ENCODE results near the gene LEPROT.

The LEPROT gene

GRCh38 chr1:65424573-65424889 lies 4.1 kb downstream of the LEPROT start:
- Histone ChIP-seq H3K36me3 (ENCODE audit: control insufficient read depth in 2 of 2, insufficient read depth in 2 of 2, low read length in 2 of 2) (peaks cover 20 to 24% of the 10 kb centered on the region in 2 donors), H3K27me3 (ENCODE audit: control insufficient read depth in 1 of 2, insufficient read depth in 2 of 2, low read length in 2 of 2) (no peaks in the 10 kb centered on the region), H3K9ac (ENCODE audit: low read length in 2 of 2) (no peak overlapping the region), H3K27ac (ENCODE audit: low read length) (no peak overlapping the region), H3K4me3 (ENCODE audit: low read length in 2 of 2) (no peak overlapping the region), H3K9me3 (ENCODE audit: control insufficient read depth in 2 of 2, low read length in 2 of 2) (no peaks in the 10 kb centered on the region), H3K4me1 (ENCODE audit: control insufficient read depth, insufficient read depth, low read length) (peaks cover 13% of the 10 kb centered on the region)

DNA sequence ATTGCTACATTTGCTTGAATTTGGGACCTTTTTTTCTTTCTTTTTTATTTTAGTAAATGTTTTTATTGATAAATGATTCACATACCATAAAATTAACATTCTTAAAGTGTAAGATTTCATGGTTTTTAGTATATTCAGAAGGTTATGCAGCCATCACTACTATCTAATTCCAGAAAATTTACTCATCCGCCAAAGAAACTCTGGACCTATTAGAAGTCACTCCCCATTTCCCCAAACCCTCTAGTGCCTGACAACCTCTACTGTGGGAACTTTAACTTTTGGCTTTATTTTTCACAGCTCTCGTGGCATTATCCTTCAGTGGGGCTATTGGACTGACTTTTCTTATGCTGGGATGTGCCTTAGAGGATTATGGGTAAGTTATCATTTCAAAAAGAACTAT lies 4.5 kb downstream of the LEPROT start:
- H3K27ac ChIP-seq (ENCODE audit: low read length), result no peak overlapping the region
- peaks cover 13% of the 10 kb centered on the region for H3K4me1 ChIP-seq (ENCODE audit: control insufficient read depth, insufficient read depth, low read length)
- H3K4me3 ChIP-seq (ENCODE audit: low read length in 2 of 2), result no peak overlapping the region

DNA sequence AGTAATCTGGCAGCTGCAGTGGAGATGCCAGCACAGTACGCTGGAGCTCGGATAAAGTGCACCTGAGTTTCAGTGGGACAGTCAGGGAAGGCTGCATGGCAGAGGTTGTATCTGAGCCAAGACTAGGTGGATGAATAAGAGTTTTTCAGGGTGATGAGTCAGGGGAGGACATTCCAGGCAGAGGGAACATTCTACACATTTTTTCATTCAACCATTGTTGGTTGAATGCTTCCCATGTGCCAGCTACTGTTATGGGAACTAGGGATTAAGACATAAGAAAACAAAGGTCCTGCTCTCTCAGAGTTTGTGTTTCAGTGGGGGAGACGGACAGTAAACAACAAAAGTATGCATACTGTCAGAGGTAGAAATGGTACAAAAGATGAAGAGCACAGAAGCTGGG lies 5.2 kb downstream of the LEPROT start:
- H3K36me3 ChIP-seq (ENCODE audit: control insufficient read depth in 2 of 2, insufficient read depth in 2 of 2, low read length in 2 of 2), result peaks cover 21 to 29% of the 10 kb centered on the region in 2 donors
- H3K4me3 ChIP-seq (ENCODE audit: low read length in 2 of 2), result no peak overlapping the region
- no peaks in the 10 kb centered on the region for H3K27me3 ChIP-seq (ENCODE audit: control insufficient read depth in 1 of 2, insufficient read depth in 2 of 2, low read length in 2 of 2)
- no peak overlapping the region for H3K9ac ChIP-seq (ENCODE audit: low read length in 2 of 2)
- no peaks in the 10 kb centered on the region for H3K9me3 ChIP-seq (ENCODE audit: control insufficient read depth in 2 of 2, low read length in 2 of 2)
- peaks cover 13% of the 10 kb centered on the region for H3K4me1 ChIP-seq (ENCODE audit: control insufficient read depth, insufficient read depth, low read length)
- H3K27ac ChIP-seq (ENCODE audit: low read length), result no peak overlapping the region

More for the DNA sequence above, 4.5 kb downstream of the LEPROT start:
- Histone ChIP-seq H3K36me3 (ENCODE audit: control insufficient read depth in 2 of 2, insufficient read depth in 2 of 2, low read length in 2 of 2) (peaks cover 20 to 27% of the 10 kb centered on the region in 2 donors), H3K27me3 (ENCODE audit: control insufficient read depth in 1 of 2, insufficient read depth in 2 of 2, low read length in 2 of 2) (no peaks in the 10 kb centered on the region), H3K9me3 (ENCODE audit: control insufficient read depth in 2 of 2, low read length in 2 of 2) (no peaks in the 10 kb centered on the region), H3K9ac (ENCODE audit: low read length in 2 of 2) (no peak overlapping the region)

DNA sequence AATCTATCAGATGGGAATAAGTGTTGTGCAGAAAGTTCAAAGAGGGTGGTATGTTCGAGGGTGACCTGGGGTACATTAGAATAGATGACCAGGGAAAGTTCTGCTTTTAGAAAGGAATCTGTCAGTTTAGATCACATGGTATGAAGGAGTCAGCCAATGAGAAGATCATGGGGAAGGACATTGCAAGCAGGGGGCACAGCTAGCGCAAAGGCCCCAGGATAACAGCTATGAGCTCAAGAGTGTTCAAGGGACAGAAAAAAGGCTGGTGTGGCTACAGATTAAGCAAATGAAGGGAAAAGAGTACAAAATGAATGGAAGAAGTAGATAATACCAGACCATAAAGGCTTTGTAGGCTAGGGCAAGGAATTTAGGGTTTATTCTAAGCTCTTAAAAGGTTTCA lies 8.6 kb downstream of the LEPROT start:
- Histone ChIP-seq H3K4me3 (ENCODE audit: low read length in 2 of 2) (no peak overlapping the region), H3K9me3 (ENCODE audit: control insufficient read depth in 2 of 2, low read length in 2 of 2) (no peaks in the 10 kb centered on the region), H3K4me1 (ENCODE audit: control insufficient read depth, insufficient read depth, low read length) (no peaks in the 10 kb centered on the region), H3K27ac (ENCODE audit: low read length) (no peak overlapping the region), H3K9ac (ENCODE audit: low read length in 2 of 2) (no peak overlapping the region), H3K27me3 (ENCODE audit: control insufficient read depth in 1 of 2, insufficient read depth in 2 of 2, low read length in 2 of 2) (no peaks in the 10 kb centered on the region), H3K36me3 (ENCODE audit: control insufficient read depth in 2 of 2, insufficient read depth in 2 of 2, low read length in 2 of 2) (peaks cover 27 to 33% of the 10 kb centered on the region in 2 donors)

GRCh38 chr1:65429806-65430205 lies 9.3 kb downstream of the LEPROT start:
- Histone ChIP-seq H3K27ac (ENCODE audit: low read length) (no peak overlapping the region), H3K9me3 (ENCODE audit: control insufficient read depth in 2 of 2, low read length in 2 of 2) (no peaks in the 10 kb centered on the region), H3K4me1 (ENCODE audit: control insufficient read depth, insufficient read depth, low read length) (no peaks in the 10 kb centered on the region), H3K4me3 (ENCODE audit: low read length in 2 of 2) (no peak overlapping the region), H3K9ac (ENCODE audit: low read length in 2 of 2) (no peak overlapping the region), H3K27me3 (ENCODE audit: control insufficient read depth in 1 of 2, insufficient read depth in 2 of 2, low read length in 2 of 2) (no peaks in the 10 kb centered on the region), H3K36me3 (ENCODE audit: control insufficient read depth in 2 of 2, insufficient read depth in 2 of 2, low read length in 2 of 2) (peaks cover 28 to 33% of the 10 kb centered on the region in 2 donors)

DNA sequence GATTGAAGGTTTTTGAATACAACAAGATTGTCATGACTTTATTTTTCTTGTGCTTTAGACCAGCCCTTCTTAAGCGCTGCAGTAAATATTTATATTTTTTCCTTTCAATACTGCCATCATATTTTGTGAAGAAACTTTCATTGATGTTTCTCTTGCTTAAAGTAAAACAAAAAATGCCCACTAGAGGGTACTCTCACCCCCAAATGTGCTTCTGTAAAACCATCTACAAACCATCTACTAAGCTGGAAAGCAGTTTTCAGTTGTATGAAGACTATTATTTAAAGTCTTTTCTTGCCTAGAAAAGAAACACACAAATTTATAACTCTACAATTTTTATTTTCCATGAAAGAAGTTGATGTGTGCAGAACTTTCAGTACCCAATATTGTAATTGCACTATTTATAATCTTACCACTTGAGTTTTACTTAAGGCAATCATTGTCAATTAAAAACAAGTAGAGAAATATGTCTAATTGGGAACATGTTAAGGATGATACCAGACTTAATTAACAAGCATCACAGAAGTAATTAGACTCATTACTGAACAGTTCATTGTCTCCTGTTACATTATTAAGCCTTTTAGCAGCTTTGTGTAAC lies 10.7 kb downstream of the LEPROT start:
- Histone ChIP-seq H3K27me3 (ENCODE audit: control insufficient read depth in 1 of 2, insufficient read depth in 2 of 2, low read length in 2 of 2) (no peaks in the 10 kb centered on the region), H3K4me3 (ENCODE audit: low read length in 2 of 2) (no peak overlapping the region), H3K36me3 (ENCODE audit: control insufficient read depth in 2 of 2, insufficient read depth in 2 of 2, low read length in 2 of 2) (peaks cover 21 to 24% of the 10 kb centered on the region in 2 donors), H3K9ac (ENCODE audit: low read length in 2 of 2) (no peak overlapping the region), H3K9me3 (ENCODE audit: control insufficient read depth in 2 of 2, low read length in 2 of 2) (no peaks in the 10 kb centered on the region), H3K4me1 (ENCODE audit: control insufficient read depth, insufficient read depth, low read length) (no peaks in the 10 kb centered on the region), H3K27ac (ENCODE audit: low read length) (no peak overlapping the region)

GRCh38 chr1:65432918-65433317 lies 12.4 kb downstream of the LEPROT start:
- H3K9ac ChIP-seq (ENCODE audit: low read length in 2 of 2), result no peak overlapping the region
- H3K4me3 ChIP-seq (ENCODE audit: low read length in 2 of 2), result no peak overlapping the region
- H3K27ac ChIP-seq (ENCODE audit: low read length), result no peak overlapping the region
- no peaks in the 10 kb centered on the region for H3K9me3 ChIP-seq (ENCODE audit: control insufficient read depth in 2 of 2, low read length in 2 of 2)
- no peaks in the 10 kb centered on the region for H3K4me1 ChIP-seq (ENCODE audit: control insufficient read depth, insufficient read depth, low read length)
- peaks cover 14 to 17% of the 10 kb centered on the region in 2 donors for H3K36me3 ChIP-seq (ENCODE audit: control insufficient read depth in 2 of 2, insufficient read depth in 2 of 2, low read length in 2 of 2)
- H3K27me3 ChIP-seq (ENCODE audit: control insufficient read depth in 1 of 2, insufficient read depth in 2 of 2, low read length in 2 of 2), result no peaks in the 10 kb centered on the region

GRCh38 chr1:65434255-65434654 lies 13.8 kb downstream of the LEPROT start:
- H3K9me3 ChIP-seq (ENCODE audit: control insufficient read depth in 2 of 2, low read length in 2 of 2), result no peaks in the 10 kb centered on the region
- H3K27me3 ChIP-seq (ENCODE audit: control insufficient read depth in 1 of 2, insufficient read depth in 2 of 2, low read length in 2 of 2), result no peaks in the 10 kb centered on the region
- peaks cover 11 to 12% of the 10 kb centered on the region in 2 donors for H3K36me3 ChIP-seq (ENCODE audit: control insufficient read depth in 2 of 2, insufficient read depth in 2 of 2, low read length in 2 of 2)
- no peak overlapping the region for H3K9ac ChIP-seq (ENCODE audit: low read length in 2 of 2)
- no peak overlapping the region for H3K4me3 ChIP-seq (ENCODE audit: low read length in 2 of 2)
- H3K27ac ChIP-seq (ENCODE audit: low read length), result no peak overlapping the region
- H3K4me1 ChIP-seq (ENCODE audit: control insufficient read depth, insufficient read depth, low read length), result no peaks in the 10 kb centered on the region

DNA sequence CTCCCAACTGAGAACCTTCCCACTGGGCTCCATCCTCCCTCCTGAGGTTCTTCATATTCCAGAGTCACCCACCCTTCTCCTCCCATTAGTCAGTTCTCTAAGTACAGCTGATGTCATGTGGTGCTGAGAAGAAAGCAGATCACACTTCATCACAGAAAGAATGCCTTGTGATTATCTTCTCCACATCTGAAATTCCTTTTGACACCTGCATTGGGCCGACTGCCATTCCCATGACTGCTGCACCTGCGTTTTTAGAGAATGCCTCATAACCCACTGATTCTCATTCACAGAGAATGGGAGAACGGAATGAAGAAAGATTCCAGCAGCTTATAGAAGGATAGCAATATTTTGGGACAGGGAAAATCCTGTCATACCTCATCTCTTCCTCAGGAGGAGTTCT lies 14.3 kb downstream of the LEPROT start:
- Histone ChIP-seq H3K36me3 (ENCODE audit: control insufficient read depth in 2 of 2, insufficient read depth in 2 of 2, low read length in 2 of 2) (peaks cover 9 to 12% of the 10 kb centered on the region in 2 donors), H3K9ac (ENCODE audit: low read length in 2 of 2) (no peak overlapping the region), H3K4me3 (ENCODE audit: low read length in 2 of 2) (no peak overlapping the region), H3K27me3 (ENCODE audit: control insufficient read depth in 1 of 2, insufficient read depth in 2 of 2, low read length in 2 of 2) (no peaks in the 10 kb centered on the region), H3K4me1 (ENCODE audit: control insufficient read depth, insufficient read depth, low read length) (no peaks in the 10 kb centered on the region), H3K27ac (ENCODE audit: low read length) (no peak overlapping the region), H3K9me3 (ENCODE audit: control insufficient read depth in 2 of 2, low read length in 2 of 2) (no peaks in the 10 kb centered on the region)

- H3K36me3 ChIP-seq (ENCODE audit: control insufficient read depth in 2 of 2, insufficient read depth in 2 of 2, low read length in 2 of 2), result peaks cover 5 to 10% of the 10 kb centered on the region in 2 donors
- no peak overlapping the region for H3K27ac ChIP-seq (ENCODE audit: low read length)
- H3K4me1 ChIP-seq (ENCODE audit: control insufficient read depth, insufficient read depth, low read length), result no peaks in the 10 kb centered on the region
- no peaks in the 10 kb centered on the region for H3K9me3 ChIP-seq (ENCODE audit: control insufficient read depth in 2 of 2, low read length in 2 of 2)
- no peak overlapping the region for H3K9ac ChIP-seq (ENCODE audit: low read length in 2 of 2)
- H3K27me3 ChIP-seq (ENCODE audit: control insufficient read depth in 1 of 2, insufficient read depth in 2 of 2, low read length in 2 of 2), result no peaks in the 10 kb centered on the region
- H3K4me3 ChIP-seq (ENCODE audit: low read length in 2 of 2), result no peak overlapping the region
Observed at GRCh38 chr1:65435987-65436386, 15.5 kb downstream of the LEPROT start.

- Histone ChIP-seq H3K27me3 (ENCODE audit: control insufficient read depth in 1 of 2, insufficient read depth in 2 of 2, low read length in 2 of 2) (no peaks in the 10 kb centered on the region), H3K4me1 (ENCODE audit: control insufficient read depth, insufficient read depth, low read length) (no peaks in the 10 kb centered on the region), H3K36me3 (ENCODE audit: control insufficient read depth in 2 of 2, insufficient read depth in 2 of 2, low read length in 2 of 2) (peaks cover 5 to 6% of the 10 kb centered on the region in 2 donors), H3K9me3 (ENCODE audit: control insufficient read depth in 2 of 2, low read length in 2 of 2) (no peaks in the 10 kb centered on the region), H3K4me3 (ENCODE audit: low read length in 2 of 2) (no peak overlapping the region), H3K9ac (ENCODE audit: low read length in 2 of 2) (no peak overlapping the region), H3K27ac (ENCODE audit: low read length) (no peak overlapping the region)
Observed at GRCh38 chr1:65437616-65438015, 17.1 kb downstream of the LEPROT start.

Data from stomach smooth muscle (tissue), 2 donors.